Fibroblast of mammary gland (primary cell): ENCODE measurements around the gene IGF2BP1.

Source experiments
- DNase-seq: peaks from one replicate; pipeline ENCODE4 v3.0.0-alpha.2; 2010; ENCODE audit warnings: low read depth
- H3K4me3 ChIP-seq: 2 replicates; pipeline ENCODE4 v1.5.1; 2011; ENCODE audit warnings: low read depth, mild to moderate bottlenecking, low read length, moderate library complexity; ENCODE audit not compliant: control insufficient read depth
- TF ChIP-seq, protein P1 (sequence below): conservative IDR thresholded peaks from 2 replicates; pipeline ENCODE4 v1.5.1; 2011; ENCODE audit warnings: low read depth, low read length, inconsistent platforms; ENCODE audit not compliant: control insufficient read depth, insufficient read depth

The IGF2BP1 gene

DNA sequence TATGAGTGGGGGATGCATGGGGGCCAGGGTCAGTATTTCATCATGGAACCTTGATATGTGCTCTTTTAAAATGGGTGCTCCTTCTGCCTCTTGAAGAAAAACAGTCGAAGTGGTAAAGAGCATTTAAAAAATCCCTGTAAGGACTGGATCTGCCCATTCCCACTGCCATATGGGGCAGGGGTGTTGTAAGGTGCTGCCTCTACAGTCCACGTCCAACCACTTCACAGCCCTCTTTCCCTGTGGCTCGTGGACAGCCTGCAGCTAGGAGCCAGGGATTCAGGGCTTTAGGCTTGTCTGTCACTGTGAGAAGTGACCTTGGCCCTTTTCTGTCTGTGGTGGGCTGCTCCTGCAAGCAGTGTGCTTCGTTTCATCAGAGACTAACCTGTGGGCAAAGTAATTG lies 44.3 kb downstream of the IGF2BP1 start:
- DNase-seq, result no peak
- no peak overlapping the region for H3K4me3 ChIP-seq
- TF ChIP-seq, protein P1, sequence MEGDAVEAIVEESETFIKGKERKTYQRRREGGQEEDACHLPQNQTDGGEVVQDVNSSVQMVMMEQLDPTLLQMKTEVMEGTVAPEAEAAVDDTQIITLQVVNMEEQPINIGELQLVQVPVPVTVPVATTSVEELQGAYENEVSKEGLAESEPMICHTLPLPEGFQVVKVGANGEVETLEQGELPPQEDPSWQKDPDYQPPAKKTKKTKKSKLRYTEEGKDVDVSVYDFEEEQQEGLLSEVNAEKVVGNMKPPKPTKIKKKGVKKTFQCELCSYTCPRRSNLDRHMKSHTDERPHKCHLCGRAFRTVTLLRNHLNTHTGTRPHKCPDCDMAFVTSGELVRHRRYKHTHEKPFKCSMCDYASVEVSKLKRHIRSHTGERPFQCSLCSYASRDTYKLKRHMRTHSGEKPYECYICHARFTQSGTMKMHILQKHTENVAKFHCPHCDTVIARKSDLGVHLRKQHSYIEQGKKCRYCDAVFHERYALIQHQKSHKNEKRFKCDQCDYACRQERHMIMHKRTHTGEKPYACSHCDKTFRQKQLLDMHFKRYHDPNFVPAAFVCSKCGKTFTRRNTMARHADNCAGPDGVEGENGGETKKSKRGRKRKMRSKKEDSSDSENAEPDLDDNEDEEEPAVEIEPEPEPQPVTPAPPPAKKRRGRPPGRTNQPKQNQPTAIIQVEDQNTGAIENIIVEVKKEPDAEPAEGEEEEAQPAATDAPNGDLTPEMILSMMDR, result no peak

GRCh38 chr17:49045376-49045775 lies 48.2 kb downstream of the IGF2BP1 start:
- TF ChIP-seq, protein P1, result no peak
- no peak overlapping the region for H3K4me3 ChIP-seq
- DNase-seq, result no peak

- TF ChIP-seq, protein P1, result no peak
- DNase-seq, result no peak
- H3K4me3 ChIP-seq, result no peak overlapping the region
These were observed 49.7 kb downstream of the IGF2BP1 start for GRCh38 chr17:49046912-49047311.

GRCh38 chr17:49049265-49049664 lies 52.1 kb downstream of the IGF2BP1 start:
- TF ChIP-seq, protein P1, result no peak
- DNase-seq, result no peak

GRCh38 chr17:49050611-49051010 lies 53.4 kb downstream of the IGF2BP1 start:
- DNase-seq, result no peak
- TF ChIP-seq, protein P1, result no peak
- H3K4me3 ChIP-seq, result no peak overlapping the region

More at GRCh38 chr17:49049265-49049664, 52.1 kb downstream of the IGF2BP1 start:
- H3K4me3 ChIP-seq, result no peak overlapping the region

DNA sequence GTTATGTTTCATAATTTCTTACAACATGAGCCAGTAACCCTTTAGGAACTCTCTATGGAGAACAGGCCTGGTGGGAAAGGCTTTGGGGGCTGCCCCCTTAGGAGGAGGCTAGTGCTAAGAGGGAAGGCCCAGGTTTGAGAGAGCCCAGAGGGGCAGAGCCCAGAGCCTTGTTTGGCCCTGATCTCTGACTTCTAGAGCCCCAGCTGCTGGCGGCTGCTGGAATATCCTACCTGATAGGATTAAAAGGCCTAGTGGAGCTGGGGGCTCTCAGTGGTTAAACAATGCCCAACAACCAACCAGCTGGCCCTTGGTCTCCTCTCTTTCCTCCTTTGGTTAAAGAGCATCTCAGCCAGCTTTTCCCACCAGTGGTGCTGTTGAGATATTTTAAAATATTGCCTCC lies 54.1 kb downstream of the IGF2BP1 start:
- no peak overlapping the region for H3K4me3 ChIP-seq
- TF ChIP-seq, protein P1, result no peak
- no peak for DNase-seq
